ENCODE measurements around the gene PPP2R5D. TPM values are rescaled to one million over a fixed set of nuclear protein-coding genes. Genes with fewer than 3 reads are reported as not detected.
A peak's percentile ranks its signal among the peaks of the same experiment; 100 is the strongest.
"Not testable (repeated sequence)": the region's sequence is repeated elsewhere in the genome, so short reads cannot be mapped to it uniquely, and the experiment has no call there.

Gene PPP2R5D
- total RNA-seq, 1 donor from 2014 or later: 24.7 TPM

- DNase-seq (ENCODE audit: low spot score): no peak
Observed at GRCh38 chr6:42993445-42993844, 9.1 kb downstream of the PPP2R5D start.

DNA sequence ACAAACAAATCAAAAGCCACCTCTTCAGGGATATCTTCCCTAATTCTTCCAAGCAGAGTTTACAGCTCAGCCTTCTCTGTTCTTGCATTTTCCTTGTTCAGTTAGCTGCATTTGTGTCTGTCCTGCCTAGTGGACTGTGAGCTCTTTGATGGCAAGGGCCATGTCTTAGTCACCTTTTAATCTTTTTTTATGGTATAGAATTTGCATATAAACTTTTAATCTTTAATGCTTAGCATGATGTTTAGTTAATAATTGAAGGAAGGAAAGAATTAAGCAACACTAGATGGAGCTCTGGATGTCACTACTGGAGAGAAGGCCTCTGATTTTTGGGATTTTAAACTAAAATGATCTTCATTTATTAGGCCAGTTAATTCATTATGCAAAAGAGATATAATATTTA lies 12.1 kb downstream of the PPP2R5D start:
- DNase-seq (ENCODE audit: low spot score): no peak

DNA sequence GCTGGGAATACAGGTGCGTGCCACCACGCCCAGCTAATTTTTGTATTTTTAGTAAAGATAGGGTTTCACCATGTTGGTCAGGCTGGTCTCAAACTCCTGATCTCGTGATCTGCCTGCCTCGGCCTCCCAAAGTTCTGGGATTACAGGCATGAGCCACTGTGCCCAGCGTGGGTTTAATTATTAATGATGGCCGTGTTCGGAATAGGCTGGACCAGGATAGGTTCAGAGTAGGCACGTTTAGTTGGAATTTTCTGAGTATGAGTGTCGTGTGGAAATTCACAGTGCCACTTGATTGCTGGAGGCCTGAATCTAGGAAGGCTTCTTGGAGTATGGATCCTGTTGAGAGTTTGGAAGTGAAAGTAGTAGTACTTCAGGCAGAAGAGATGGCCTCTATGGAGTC lies 13.8 kb downstream of the PPP2R5D start:
- not testable (repeated sequence) for DNase-seq (ENCODE audit: low spot score)

GRCh38 chr6:43001843-43002242 lies 17.5 kb downstream of the PPP2R5D start:
- no peak for DNase-seq (ENCODE audit: low spot score)

DNA sequence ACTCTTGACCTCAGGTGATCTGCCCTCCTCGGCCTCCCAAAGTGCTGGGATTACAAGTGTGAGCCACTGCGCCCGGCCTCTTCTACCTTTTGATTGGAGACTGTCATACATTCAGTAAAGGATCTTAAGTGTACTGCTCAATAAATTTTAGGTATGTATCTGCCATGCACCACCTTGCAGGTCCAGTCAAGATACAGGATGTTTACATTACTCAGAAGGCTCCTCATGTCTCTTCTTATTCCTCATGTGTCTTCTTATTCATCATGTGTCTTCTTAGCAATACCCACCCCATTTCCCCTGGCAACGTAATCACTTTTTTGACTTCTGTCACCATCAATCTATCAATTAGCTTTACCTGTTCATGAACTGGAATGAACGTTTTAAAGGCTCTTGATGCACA lies 21.5 kb downstream of the PPP2R5D start:
- no peak for DNase-seq (ENCODE audit: low spot score)

DNA sequence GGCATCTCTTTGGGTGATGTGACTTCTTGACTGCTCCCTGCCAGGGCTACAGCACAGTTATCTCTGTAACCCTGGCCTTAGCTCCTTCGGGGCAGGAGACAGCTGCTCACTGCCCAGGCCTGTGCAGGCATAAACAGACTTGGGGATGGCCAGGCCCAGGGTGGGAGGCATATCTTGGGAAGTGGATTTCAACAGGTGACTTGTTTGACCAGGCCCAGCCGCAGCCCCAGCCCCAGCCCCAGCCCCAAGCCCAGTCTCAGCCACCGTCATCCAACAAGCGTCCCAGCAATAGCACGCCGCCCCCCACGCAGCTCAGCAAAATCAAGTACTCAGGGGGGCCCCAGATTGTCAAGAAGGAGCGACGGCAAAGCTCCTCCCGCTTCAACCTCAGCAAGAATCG lies 21.9 kb downstream of the PPP2R5D start:
- DNase-seq (ENCODE audit: low spot score): no peak

DNA sequence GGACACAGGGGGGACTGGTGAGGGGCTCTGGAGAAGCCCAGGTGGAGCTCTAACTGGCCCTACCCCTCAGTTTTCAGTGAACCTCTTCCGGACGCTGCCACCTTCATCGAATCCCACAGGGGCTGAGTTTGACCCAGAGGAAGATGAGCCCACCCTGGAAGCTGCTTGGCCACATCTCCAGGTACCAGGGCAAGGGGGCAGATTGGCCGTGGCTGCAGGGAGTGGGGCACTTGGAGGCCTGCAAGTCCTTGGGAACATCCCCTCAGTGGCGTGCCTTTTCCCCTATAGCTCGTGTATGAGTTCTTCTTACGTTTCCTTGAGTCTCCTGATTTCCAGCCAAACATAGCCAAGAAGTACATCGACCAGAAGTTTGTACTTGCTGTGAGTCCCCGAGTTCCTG lies 22.8 kb downstream of the PPP2R5D start:
- DNase-seq (ENCODE audit: low spot score): no peak

- DNase-seq (ENCODE audit: low spot score): no peak
Observed at GRCh38 chr6:43009124-43009523, 24.8 kb downstream of the PPP2R5D start.

- DNase-seq (ENCODE audit: low spot score): no peak
Observed at GRCh38 chr6:43011207-43011606, 26.8 kb downstream of the PPP2R5D start.

GRCh38 chr6:43012364-43012763 lies 28.0 kb downstream of the PPP2R5D start:
- no peak for DNase-seq (ENCODE audit: low spot score)

GRCh38 chr6:43013097-43013842 lies 28.9 kb downstream of the PPP2R5D start:
- DNase-seq (ENCODE audit: low spot score): no peak

- DNase-seq (ENCODE audit: low spot score): peak; percentile 99
Observed at GRCh38 chr6:43013843-43014433, 29.6 kb downstream of the PPP2R5D start, which contains the start of the genes KLHDC3 and MEA1. Gene KLHDC3 (plus strand): TSS chr6:43014249. CDS start chr6:43017193, 2,944 bp downstream. Gene MEA1 (minus strand): TSS chr6:43013946. CDS start chr6:43013813, 133 bp downstream.

DNA sequence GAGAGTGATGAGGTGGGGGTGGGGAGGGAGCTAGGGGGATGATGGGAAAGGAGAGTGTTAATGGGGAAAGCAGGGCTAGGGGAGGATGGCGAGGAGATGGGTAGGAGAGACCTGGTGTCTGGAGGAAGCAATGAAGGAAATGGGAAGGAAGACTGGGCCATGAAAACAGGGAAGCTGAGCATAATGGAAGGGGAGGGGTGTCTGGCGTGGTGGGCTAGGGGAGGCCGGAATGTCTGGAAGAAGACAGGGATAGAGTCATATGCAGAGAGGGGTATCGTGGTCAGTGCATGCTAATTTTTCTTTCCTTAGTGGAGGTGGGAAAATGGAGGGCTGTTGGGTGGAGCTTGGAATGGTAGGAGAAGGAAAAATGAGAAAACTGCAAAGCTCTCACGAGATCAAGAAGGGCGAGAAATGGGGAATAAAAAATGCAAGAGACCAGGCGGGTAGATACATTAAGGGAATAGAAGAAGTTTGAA lies 30.1 kb downstream of the PPP2R5D start:
- no peak for DNase-seq (ENCODE audit: low spot score)

DNA sequence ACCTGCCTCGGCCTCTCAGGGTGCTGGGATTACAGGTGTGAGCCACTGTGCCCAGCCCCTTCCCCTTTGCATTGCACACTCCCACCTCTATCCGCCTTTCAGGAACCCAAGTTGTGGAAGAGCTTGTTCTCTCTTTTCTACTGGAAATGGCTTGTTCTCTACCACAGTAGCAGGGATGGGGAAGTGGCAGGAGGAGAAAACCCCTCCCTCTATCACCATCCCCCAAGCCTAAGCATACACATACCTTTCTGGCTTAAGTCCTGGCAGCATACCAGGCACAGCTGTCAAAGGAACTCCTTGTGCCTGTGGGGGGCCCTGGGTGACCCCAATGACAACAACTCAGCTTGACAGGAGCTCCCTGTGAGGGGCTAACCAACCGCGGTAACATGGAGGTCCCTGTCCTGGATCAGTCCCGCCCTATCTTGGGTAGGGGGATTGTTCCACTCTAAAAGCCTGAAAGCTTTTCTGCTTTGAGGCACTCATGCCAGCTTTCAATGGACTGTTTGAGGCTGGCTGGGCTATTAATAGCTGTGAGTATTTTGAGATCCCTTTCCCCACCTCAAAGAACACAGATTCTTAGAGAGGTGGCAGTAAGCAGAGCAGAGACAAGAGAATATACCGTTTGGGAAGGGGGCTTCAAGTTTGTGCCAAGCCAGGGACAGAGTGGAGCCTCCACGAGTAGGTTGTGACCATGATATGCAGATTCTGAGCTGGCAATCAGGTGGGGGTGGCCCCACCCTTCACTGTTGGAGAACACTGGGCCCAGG lies 32.0 kb downstream of the PPP2R5D start:
- no peak for DNase-seq (ENCODE audit: low spot score)

DNA sequence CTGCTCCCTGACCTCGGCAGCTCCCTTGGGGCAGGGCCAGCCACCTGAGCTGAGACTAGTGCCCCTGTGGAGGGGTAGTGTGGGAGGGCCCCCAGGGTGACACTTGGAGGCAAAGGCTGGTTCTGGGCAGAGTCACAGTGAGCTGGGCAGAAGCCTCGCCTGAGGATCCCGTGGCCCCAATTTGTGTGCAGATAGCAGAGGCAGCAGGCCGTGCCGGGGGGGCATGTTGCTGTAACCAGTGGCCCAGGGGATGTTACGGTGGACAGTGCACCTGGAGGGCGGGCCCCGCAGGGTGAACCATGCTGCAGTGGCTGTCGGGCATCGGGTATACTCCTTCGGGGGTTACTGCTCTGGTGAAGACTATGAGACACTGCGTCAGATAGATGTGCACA lies 32.6 kb downstream of the PPP2R5D start:
- DNase-seq (ENCODE audit: low spot score): no peak

- DNase-seq (ENCODE audit: low spot score): no peak
Observed at GRCh38 chr6:43019152-43019551, 34.8 kb downstream of the PPP2R5D start.

DNA sequence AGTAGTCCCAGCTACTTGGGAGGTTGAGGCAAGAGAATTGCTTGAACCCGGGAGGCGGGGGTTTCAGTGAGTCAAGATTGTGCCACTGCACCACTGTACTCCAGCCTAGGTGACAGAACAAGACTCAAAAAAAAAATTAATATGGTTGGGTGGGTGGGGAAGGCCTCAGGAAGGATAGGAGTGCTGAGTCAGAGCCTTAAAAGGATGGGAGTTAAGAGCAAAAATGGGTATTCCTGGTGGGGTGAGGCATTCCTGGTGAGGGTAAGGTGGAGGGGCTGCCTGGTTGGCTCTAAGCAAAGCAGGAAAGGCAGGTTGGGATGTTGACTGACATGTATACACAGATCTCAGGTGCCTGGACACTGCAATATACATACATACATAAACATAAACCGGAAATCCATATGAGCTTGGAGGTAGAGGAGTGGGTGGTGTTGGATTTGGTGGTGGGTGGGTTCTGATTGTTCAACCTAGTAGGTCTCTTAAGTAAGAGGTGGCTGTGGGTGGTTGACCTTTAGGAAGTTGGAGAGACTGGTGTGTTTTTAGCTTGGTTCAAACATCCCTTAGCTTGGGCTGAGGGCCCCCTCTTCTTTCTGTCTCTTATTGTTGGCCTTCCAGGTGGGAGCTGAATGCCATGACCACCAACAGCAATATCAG lies 35.8 kb downstream of the PPP2R5D start:
- no peak for DNase-seq (ENCODE audit: low spot score)

GRCh38 chr6:43020847-43021246 lies 36.5 kb downstream of the PPP2R5D start:
- no peak for DNase-seq (ENCODE audit: low spot score)

GRCh38 chr6:43021270-43022047 lies 37.1 kb downstream of the PPP2R5D start, which contains the start of gene RRP36:
Gene RRP36 (plus strand): TSS chr6:43021623. CDS start chr6:43021655, 32 bp downstream.
- peak; percentile 79 for DNase-seq (ENCODE audit: low spot score)

GRCh38 chr6:43024436-43024835 lies 40.1 kb downstream of the PPP2R5D start:
- DNase-seq (ENCODE audit: low spot score): no peak

DNA sequence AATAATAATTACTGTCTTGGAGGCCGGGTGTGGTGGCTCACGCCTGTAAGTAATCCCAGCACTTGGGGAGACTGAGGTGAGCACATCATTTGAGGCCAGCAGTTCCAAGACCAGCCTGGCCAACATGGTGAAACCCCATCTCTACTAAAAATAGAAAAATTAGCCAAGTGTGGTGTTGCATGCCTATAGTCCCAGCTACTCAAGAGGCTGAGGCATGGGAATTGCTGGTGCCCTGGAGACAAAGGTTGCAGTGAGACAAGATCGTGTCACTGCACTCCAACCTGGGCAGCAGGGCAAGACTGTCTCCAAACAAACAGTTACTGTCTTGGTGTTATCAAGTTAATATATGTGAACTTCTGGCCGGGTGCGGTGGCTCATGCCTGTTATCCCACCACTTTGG lies 42.0 kb downstream of the PPP2R5D start:
- DNase-seq (ENCODE audit: low spot score): no peak
